GM23248 (cell line): ENCODE measurements around the gene MAP3K20. TPM values are rescaled to one million over a fixed set of nuclear protein-coding genes. Genes with fewer than 3 reads are reported as not detected.

Source experiments
- DNase-seq: peaks from one replicate; pipeline ENCODE4 v3.0.0-alpha.2; 2015
- H2AFZ ChIP-seq: fragments of 200-600 bp; sonication (generic); 2 replicates; pipeline ENCODE4 v1.6.1; 2016; ENCODE audit warnings: antibody characterized with exemption
- H3F3A ChIP-seq: fragments of 200-600 bp; sonication (generic); 2 replicates; pipeline ENCODE4 v1.6.1; 2016; ENCODE audit warnings: mild to moderate bottlenecking, antibody characterized with exemption, mixed run types; ENCODE audit not compliant: insufficient read depth
- H3K27ac ChIP-seq: fragments of 200-600 bp; sonication (generic); 2 replicates; pipeline ENCODE4 v1.5.1; 2016; ENCODE audit warnings: mild to moderate bottlenecking
- H3K27me3 ChIP-seq: fragments of 200-600 bp; sonication (generic); replicated peaks from 2 replicates; pipeline ENCODE4 v1.6.1; 2016; ENCODE audit warnings: mild to moderate bottlenecking; ENCODE audit not compliant: insufficient read depth
- H3K36me3 ChIP-seq: fragments of 200-600 bp; sonication (generic); 2 replicates; pipeline ENCODE4 v1.6.1; 2016; ENCODE audit warnings: low read depth, mild to moderate bottlenecking
- H3K4me1 ChIP-seq: fragments of 200-600 bp; sonication (generic); 2 replicates; pipeline ENCODE4 v1.6.1; 2016; ENCODE audit warnings: mild to moderate bottlenecking; ENCODE audit not compliant: insufficient read depth
- H3K4me2 ChIP-seq: fragments of 200-600 bp; sonication (generic); one replicate; pipeline ENCODE4 v1.6.1; 2016; ENCODE audit warnings: mild to moderate bottlenecking; ENCODE audit not compliant: unreplicated experiment
- H3K4me3 ChIP-seq: fragments of 200-600 bp; sonication (generic); 2 replicates; pipeline ENCODE4 v1.5.1; 2016; ENCODE audit warnings: mild to moderate bottlenecking
- H3K79me2 ChIP-seq: fragments of 200-600 bp; sonication (generic); 2 replicates; pipeline ENCODE4 v1.6.1; 2016; ENCODE audit warnings: mild to moderate bottlenecking; ENCODE audit not compliant: insufficient read depth
- H3K9ac ChIP-seq: fragments of 200-600 bp; sonication (generic); 2 replicates; pipeline ENCODE4 v1.6.1; 2016; ENCODE audit warnings: mild to moderate bottlenecking
- H3K9me2 ChIP-seq: fragments of 200-600 bp; sonication (generic); 2 replicates; pipeline ENCODE4 v1.6.1; 2016; ENCODE audit warnings: mixed run types, mild to moderate bottlenecking, moderate library complexity; ENCODE audit not compliant: insufficient read depth
- H3K9me3 ChIP-seq: fragments of 200-600 bp; sonication (generic); one replicate; pipeline ENCODE4 v1.6.1; 2017; ENCODE audit warnings: low read depth
- H4K20me1 ChIP-seq: fragments of 200-600 bp; sonication (generic); 2 replicates; pipeline ENCODE4 v1.6.0; 2016; ENCODE audit not compliant: insufficient read depth
- EZH2 ChIP-seq: fragments of 200-600 bp; sonication (generic); IDR thresholded peaks from 2 replicates; pipeline ENCODE4 v1.6.1; 2018; ENCODE audit warnings: antibody characterized with exemption, mild to moderate bottlenecking; ENCODE audit not compliant: insufficient read depth, poor library complexity, severe bottlenecking
- EZH2phosphoT487 ChIP-seq: fragments of 200-600 bp; sonication (generic); IDR thresholded peaks from 2 replicates; pipeline ENCODE4 v1.6.1; 2018; ENCODE audit warnings: antibody characterized with exemption, moderate library complexity, mild to moderate bottlenecking, low read depth; ENCODE audit not compliant: insufficient read depth
- WGBS, 2 experiments: methylation state at CpG; one replicate each; pipeline ENCODE4 v1.1.6; 2015 to 2017; ENCODE audit warnings: low lambda C conversion rate in 2 of 2, low coverage in 1 of 2; ENCODE audit errors: missing lambda C conversion rate in 2 of 2; 5-methylcytosine and 5-hydroxymethylcytosine counted together
- in situ Hi-C: fragments of 300-500 bp; cut with MboI; formaldehyde crosslinking; loops from 2 replicates; pipeline ENCODE4 v1.15.0; 2020
- polyA plus RNA-seq: library from polyadenylated mRNA; unstranded; fragments of >200 nt; fragmentation: Nextera tagmentation; extraction: Ambion mirVana; gene quantifications from 2 replicates; pipeline ENCODE4 v1.2.1, GENCODE V29; 2016
- total RNA-seq: library from RNA; depleted of rRNA; stranded (reverse); fragments of >200 nt; shearing (Covaris generic); gene quantifications from 2 replicates; pipeline ENCODE4 v1.2.3, GENCODE V29; 2014

MAP3K20 gene
- total and polyA plus RNA-seq, 2 experiments from 2014 or later: 55.0 to 68.9 TPM

- Histone ChIP-seq H3K4me3 (peak overlapping the region; percentile 81), H3K9ac (peak overlapping the region; percentile 97), H3K9me2 (no peaks in the 10 kb centered on the region), H2AFZ (peak overlapping the region; percentile 84; the same call in 1 of the 2 replicates), H3K27ac (peak overlapping the region; percentile 90), H4K20me1 (no peaks in the 10 kb centered on the region), H3K36me3 (no peaks in the 10 kb centered on the region), H3K4me1 (peaks cover 36% of the 10 kb centered on the region), H3K9me3 (no peaks in the 10 kb centered on the region), H3K27me3 (no peaks in the 10 kb centered on the region), H3K4me2 (peak overlapping the region; percentile 99), H3F3A (peaks cover 35% of the 10 kb centered on the region), H3K79me2 (peaks cover 52% of the 10 kb centered on the region)
- TF ChIP-seq EZH2: no peak
- TF ChIP-seq EZH2phosphoT487: no peak
- in situ Hi-C loops: no loop called here
- peak; percentile 49 for DNase-seq
- WGBS, 2 experiments: 43 to 54% methylated on average over 5 of the region's 5 CpGs
Measured at GRCh38 chr2:173077506-173078177, 2.0 kb downstream of the MAP3K20 start.

- peaks cover 67% of the 10 kb centered on the region for H3K79me2 ChIP-seq
Measured at GRCh38 chr2:173079141-173079540, 3.5 kb downstream of the MAP3K20 start.

GRCh38 chr2:173079973-173080860 is 4.6 kb downstream of the MAP3K20 start:
- H3K4me3 ChIP-seq: peak overlapping the region; percentile 30
- H3K9ac ChIP-seq: peak overlapping the region; percentile 56
- H4K20me1 ChIP-seq: no peaks in the 10 kb centered on the region
- H3K36me3 ChIP-seq: no peaks in the 10 kb centered on the region
- in situ Hi-C loops: no loop called here
- peak; percentile 95 for DNase-seq
- WGBS, 2 experiments: 45 to 49% methylated on average over 6 of the region's 6 CpGs
- peaks cover 36% of the 10 kb centered on the region for H3K4me1 ChIP-seq
- TF ChIP-seq EZH2phosphoT487: 0 out of 2 replicates have a peak, but pooled peaks have one; percentile 74
- TF ChIP-seq EZH2: no peak
- H3K27me3 ChIP-seq: no peaks in the 10 kb centered on the region
- peaks cover 78% of the 10 kb centered on the region for H3K79me2 ChIP-seq
- H3F3A ChIP-seq: peaks cover 35% of the 10 kb centered on the region
- H3K9me2 ChIP-seq: no peaks in the 10 kb centered on the region
- no peaks in the 10 kb centered on the region for H3K9me3 ChIP-seq
- peak overlapping the region; percentile 99 for H3K4me2 ChIP-seq
- H3K27ac ChIP-seq: peak overlapping the region; percentile 87
- no peak overlapping the region for H2AFZ ChIP-seq

More at GRCh38 chr2:173079141-173079540, 3.5 kb downstream of the MAP3K20 start:
- 69 to 70% methylated on average over 3 of the region's 3 CpGs for whole genome bisulfite sequencing, 2 experiments
- H3K4me2 ChIP-seq: peak overlapping the region; percentile 99
- no peak overlapping the region for H2AFZ ChIP-seq
- H3K27me3 ChIP-seq: no peaks in the 10 kb centered on the region
- H4K20me1 ChIP-seq: no peaks in the 10 kb centered on the region
- H3K4me3 ChIP-seq: no peak overlapping the region; the same call in 1 of the 2 replicates
- peaks cover 36% of the 10 kb centered on the region for H3K4me1 ChIP-seq
- H3F3A ChIP-seq: peaks cover 35% of the 10 kb centered on the region
- H3K9me2 ChIP-seq: no peaks in the 10 kb centered on the region
- no peak for DNase-seq
- no peak for TF ChIP-seq EZH2phosphoT487
- no peak for TF ChIP-seq EZH2
- H3K9ac ChIP-seq: no peak overlapping the region; the same call in 1 of the 2 replicates
- no peaks in the 10 kb centered on the region for H3K9me3 ChIP-seq
- peak overlapping the region; percentile 87 for H3K27ac ChIP-seq
- in situ Hi-C loops: no loop called here
- H3K36me3 ChIP-seq: no peaks in the 10 kb centered on the region

- Histone ChIP-seq H3F3A (peaks cover 34% of the 10 kb centered on the region), H3K36me3 (no peaks in the 10 kb centered on the region), H3K4me1 (peaks cover 42% of the 10 kb centered on the region), H3K9me3 (no peaks in the 10 kb centered on the region), H3K9ac (peak overlapping the region; percentile 56), H4K20me1 (no peaks in the 10 kb centered on the region), H2AFZ (no peak overlapping the region), H3K27ac (peak overlapping the region; percentile 58), H3K79me2 (peaks cover 98% of the 10 kb centered on the region), H3K27me3 (no peaks in the 10 kb centered on the region), H3K4me2 (peak overlapping the region; percentile 37), H3K4me3 (no peak overlapping the region), H3K9me2 (no peaks in the 10 kb centered on the region)
- DNase-seq: peak; percentile 69
- no peak for TF ChIP-seq EZH2phosphoT487
- TF ChIP-seq EZH2: no peak
- in situ Hi-C loops: no loop called here
- 66 to 76% methylated on average over 2 of the region's 2 CpGs for WGBS, 2 experiments
Measured at GRCh38 chr2:173086518-173087213, 11.0 kb downstream of the MAP3K20 start.
